Activated naive CD4-positive, alpha-beta T cell treated with anti-CD3 and anti-CD28 coated beads for 36 hours (primary cell): ENCODE measurements around the gene STARD4. TPM values are rescaled to one million over a fixed set of nuclear protein-coding genes. Genes with fewer than 3 reads are reported as not detected.

Source experiments
- CTCF ChIA-PET: fragments of 350-600 bp; sonication (Branson Sonifier 250); formaldehyde crosslinking; loops from one replicate; lab custom pipeline; 2021; ENCODE audit warnings: antibody characterized with exemption; lab: Charles Lee
- DNase-seq: peaks from one replicate; pipeline ENCODE4 v3.0.0-alpha.2; 2020
- H3K27ac Mint-ChIP-seq: one replicate; pipeline ENCODE4 v1.8.0; 2021; ENCODE audit warnings: mild to moderate bottlenecking, mixed read lengths
- H3K27me3 Mint-ChIP-seq: one replicate; pipeline ENCODE4 v1.8.0; 2021; ENCODE audit warnings: low read depth, mixed read lengths
- H3K36me3 Mint-ChIP-seq: one replicate; pipeline ENCODE4 v1.8.0; 2021; ENCODE audit warnings: low read depth, mixed read lengths
- H3K4me1 Mint-ChIP-seq: one replicate; pipeline ENCODE4 v1.8.0; 2021; ENCODE audit warnings: low read depth, mixed read lengths
- H3K4me3 Mint-ChIP-seq: one replicate; pipeline ENCODE4 v1.8.0; 2021; ENCODE audit warnings: mild to moderate bottlenecking, moderate library complexity, mixed read lengths
- H3K9me3 Mint-ChIP-seq: one replicate; pipeline ENCODE4 v1.8.0; 2021; ENCODE audit warnings: mixed read lengths
- intact Hi-C: fragments of 100-400 bp; cut with micrococcal nuclease; formaldehyde crosslinking; loops from one replicate; pipeline ENCODE4 v1.15.1; 2023
- total RNA-seq, 2 experiments: library from RNA; stranded (reverse); gene quantifications; one replicate each; pipeline ENCODE4 v1.2.3, GENCODE V29; 2021

The STARD4 gene
- total RNA-seq, 2 experiments from 2014 or later: 45.0 to 47.1 TPM

- Mint-ChIP-seq H3K4me1 (peaks cover 27% of the 10 kb centered on the region), H3K36me3 (no peaks in the 10 kb centered on the region), H3K27ac (peak overlapping the region; percentile 31), H3K4me3 (no peak overlapping the region), H3K9me3 (no peaks in the 10 kb centered on the region), H3K27me3 (no peaks in the 10 kb centered on the region)
- CTCF ChIA-PET: interaction anchor here (0.6 to 1.8 kb wide), 26 partner anchors 8 to 596 kb away, joined by 3 to 21 read pairs (median 3); partner anchors contain the start of genes NREP and STARD4
- DNase-seq: peak; percentile 88
- intact Hi-C loops: loop anchor here (1.0 to 10.0 kb wide), 9 partner anchors 19 to 604 kb away; partner anchors contain the start of genes NREP and STARD4
Observed at GRCh38 chr5:111550282-111551020, 38.1 kb upstream of the STARD4 start.

- intact Hi-C loops: no loop called here
- H3K9me3 Mint-ChIP-seq: no peaks in the 10 kb centered on the region
- CTCF ChIA-PET: interaction anchor here (4.5 kb wide), 1 partner anchor 17 kb away, joined by 27 read pairs; no protein-coding TSS in a partner anchor
- DNase-seq: no peak
- H3K27me3 Mint-ChIP-seq: no peaks in the 10 kb centered on the region
- H3K27ac Mint-ChIP-seq: no peak overlapping the region
- H3K36me3 Mint-ChIP-seq: no peaks in the 10 kb centered on the region
- H3K4me3 Mint-ChIP-seq: no peak overlapping the region
- peaks cover 27% of the 10 kb centered on the region for H3K4me1 Mint-ChIP-seq
Observed at GRCh38 chr5:111548992-111549649, 36.8 kb upstream of the STARD4 start.

GRCh38 chr5:111548348-111548950 lies 36.1 kb upstream of the STARD4 start:
- no peak for DNase-seq
- H3K27ac Mint-ChIP-seq: no peak overlapping the region
- H3K4me3 Mint-ChIP-seq: no peak overlapping the region
- peaks cover 24% of the 10 kb centered on the region for H3K4me1 Mint-ChIP-seq
- no peaks in the 10 kb centered on the region for H3K36me3 Mint-ChIP-seq
- no peaks in the 10 kb centered on the region for H3K9me3 Mint-ChIP-seq
- CTCF ChIA-PET: interaction anchor here (1.2 to 4.5 kb wide), 2 partner anchors 16 to 393 kb away, joined by 3 to 27 read pairs; no protein-coding TSS in a partner anchor
- intact Hi-C loops: no loop called here
- no peaks in the 10 kb centered on the region for H3K27me3 Mint-ChIP-seq

- CTCF ChIA-PET: interaction anchor here (4.5 kb wide), 1 partner anchor 13 kb away, joined by 27 read pairs; no protein-coding TSS in a partner anchor
- Mint-ChIP-seq H3K9me3 (no peaks in the 10 kb centered on the region), H3K4me1 (peaks cover under 1% of the 10 kb centered on the region), H3K27ac (no peak overlapping the region), H3K36me3 (no peaks in the 10 kb centered on the region), H3K4me3 (no peak overlapping the region), H3K27me3 (no peaks in the 10 kb centered on the region)
- DNase-seq: no peak
- intact Hi-C loops: no loop called here
Observed at GRCh38 chr5:111545031-111545430, 32.7 kb upstream of the STARD4 start.

- no peak overlapping the region for H3K27ac Mint-ChIP-seq
- H3K36me3 Mint-ChIP-seq: no peaks in the 10 kb centered on the region
- peaks cover 6% of the 10 kb centered on the region for H3K9me3 Mint-ChIP-seq
- no peak for DNase-seq
- CTCF ChIA-PET: interaction anchor here (1.7 kb wide), 1 partner anchor 13 kb away, joined by 7 read pairs; no protein-coding TSS in a partner anchor
- peaks cover 11% of the 10 kb centered on the region for H3K27me3 Mint-ChIP-seq
- H3K4me3 Mint-ChIP-seq: no peak overlapping the region
- H3K4me1 Mint-ChIP-seq: no peaks in the 10 kb centered on the region
- intact Hi-C loops: no loop called here
Observed at GRCh38 chr5:111537141-111538024, 25.0 kb upstream of the STARD4 start.

GRCh38 chr5:111535879-111536549 lies 23.7 kb upstream of the STARD4 start:
- Mint-ChIP-seq H3K27me3 (peaks cover 11% of the 10 kb centered on the region), H3K4me1 (peaks cover 3% of the 10 kb centered on the region), H3K27ac (no peak overlapping the region), H3K4me3 (no peak overlapping the region), H3K9me3 (peaks cover 6% of the 10 kb centered on the region), H3K36me3 (no peaks in the 10 kb centered on the region)
- intact Hi-C loops: no loop called here
- CTCF ChIA-PET: interaction anchor here (1.1 kb wide), 1 partner anchor 19 kb away, joined by 4 read pairs; no protein-coding TSS in a partner anchor
- no peak for DNase-seq

- Mint-ChIP-seq H3K27me3 (peaks cover 4% of the 10 kb centered on the region), H3K4me3 (no peak overlapping the region), H3K36me3 (no peaks in the 10 kb centered on the region), H3K27ac (no peak overlapping the region), H3K9me3 (peaks cover 6% of the 10 kb centered on the region), H3K4me1 (peaks cover 16% of the 10 kb centered on the region)
- intact Hi-C loops: no loop called here
- CTCF ChIA-PET: interaction anchor here (1.2 to 3.7 kb wide), 7 partner anchors 9 to 618 kb away, joined by 3 to 27 read pairs (median 6); no protein-coding TSS in a partner anchor
- no peak for DNase-seq
Observed at GRCh38 chr5:111532886-111533582, 20.7 kb upstream of the STARD4 start.

GRCh38 chr5:111530298-111530740 lies 18.0 kb upstream of the STARD4 start:
- CTCF ChIA-PET: interaction anchor here (0.6 to 3.7 kb wide), 7 partner anchors 8 to 196 kb away, joined by 3 to 27 read pairs (median 7); partner anchors contain the start of gene STARD4
- Mint-ChIP-seq H3K27me3 (no peaks in the 10 kb centered on the region), H3K4me1 (peaks cover 16% of the 10 kb centered on the region), H3K36me3 (no peaks in the 10 kb centered on the region), H3K27ac (peak overlapping the region; percentile 83), H3K9me3 (peaks cover 6% of the 10 kb centered on the region), H3K4me3 (peak overlapping the region; percentile 62)
- intact Hi-C loops: loop anchor here (1.0 to 2.0 kb wide), 6 partner anchors 18 to 630 kb away; partner anchors contain the start of genes NREP and STARD4
- DNase-seq: peak; percentile 92

- no peaks in the 10 kb centered on the region for H3K9me3 Mint-ChIP-seq
- no peak overlapping the region for H3K27ac Mint-ChIP-seq
- no peaks in the 10 kb centered on the region for H3K36me3 Mint-ChIP-seq
- no peak for DNase-seq
- CTCF ChIA-PET: no interaction called here
- peaks cover 16% of the 10 kb centered on the region for H3K4me1 Mint-ChIP-seq
- H3K27me3 Mint-ChIP-seq: no peaks in the 10 kb centered on the region
- intact Hi-C loops: no loop called here
- H3K4me3 Mint-ChIP-seq: no peak overlapping the region
Observed at GRCh38 chr5:111528056-111528455, 15.7 kb upstream of the STARD4 start.

GRCh38 chr5:111520908-111521307 lies 8.6 kb upstream of the STARD4 start:
- H3K27ac Mint-ChIP-seq: no peak overlapping the region
- no peaks in the 10 kb centered on the region for H3K9me3 Mint-ChIP-seq
- intact Hi-C loops: no loop called here
- DNase-seq: no peak
- H3K27me3 Mint-ChIP-seq: no peaks in the 10 kb centered on the region
- no peaks in the 10 kb centered on the region for H3K36me3 Mint-ChIP-seq
- CTCF ChIA-PET: interaction anchor here (1.2 to 2.3 kb wide), 3 partner anchors 9 to 10 kb away, joined by 3 to 7 read pairs (median 5); no protein-coding TSS in a partner anchor
- H3K4me1 Mint-ChIP-seq: no peaks in the 10 kb centered on the region
- no peak overlapping the region for H3K4me3 Mint-ChIP-seq
